Skin epidermis (tissue), 12 donors: ENCODE data around the gene SNX11.

ENCODE experiments used
- H3K27ac ChIP-seq, 21 experiments: fragments of 200-600 bp; sonication (generic) in 11 of 21; one replicate each; pipeline ENCODE4 v1.5.0; 2020; ENCODE audit warnings: mild to moderate bottlenecking in 3 of 21, inconsistent platforms in 2 of 21, moderate library complexity in 2 of 21
- H3K4me3 ChIP-seq, 7 experiments: fragments of 200-600 bp; sonication (generic) in 2 of 7; one replicate each; pipeline ENCODE4 v1.5.0; 2020; ENCODE audit warnings: inconsistent platforms in 2 of 7, mild to moderate bottlenecking in 2 of 7, moderate library complexity in 1 of 7

Gene SNX11

GRCh38 chr17:48127371-48128051 is 19.9 kb downstream of the SNX11 start:
- H3K4me3 ChIP-seq: no peak overlapping the region
- peak overlapping the region in 1 of 21 experiments; percentile 40 for H3K27ac ChIP-seq

- Histone ChIP-seq H3K27ac (no peak overlapping the region), H3K4me3 (no peak overlapping the region)
Observed at GRCh38 chr17:48128400-48128799, 20.8 kb downstream of the SNX11 start.

GRCh38 chr17:48129981-48130380 is 22.4 kb downstream of the SNX11 start:
- Histone ChIP-seq H3K4me3 (no peak overlapping the region), H3K27ac (no peak overlapping the region)

GRCh38 chr17:48131216-48131824 is 23.8 kb downstream of the SNX11 start:
- no peak overlapping the region for H3K27ac ChIP-seq

GRCh38 chr17:48132385-48132784 is 24.8 kb downstream of the SNX11 start:
- no peak overlapping the region for H3K4me3 ChIP-seq
- H3K27ac ChIP-seq: no peak overlapping the region

More at GRCh38 chr17:48131216-48131824, 23.8 kb downstream of the SNX11 start:
- no peak overlapping the region for H3K4me3 ChIP-seq

- H3K4me3 ChIP-seq: no peak overlapping the region
- H3K27ac ChIP-seq: no peak overlapping the region
Observed at GRCh38 chr17:48134912-48135480, 27.4 kb downstream of the SNX11 start.

- Histone ChIP-seq H3K27ac (no peak overlapping the region), H3K4me3 (no peak overlapping the region)
Observed at GRCh38 chr17:48137656-48138055, 30.1 kb downstream of the SNX11 start.

- H3K27ac ChIP-seq: no peak overlapping the region
- no peak overlapping the region for H3K4me3 ChIP-seq
Observed at GRCh38 chr17:48139944-48140343, 32.4 kb downstream of the SNX11 start.

GRCh38 chr17:48143629-48144028 is 36.1 kb downstream of the SNX11 start:
- no peak overlapping the region for H3K4me3 ChIP-seq
- H3K27ac ChIP-seq: no peak overlapping the region

GRCh38 chr17:48144231-48144630 is 36.7 kb downstream of the SNX11 start:
- no peak overlapping the region for H3K4me3 ChIP-seq
- no peak overlapping the region for H3K27ac ChIP-seq

GRCh38 chr17:48144976-48145798 is 37.6 kb downstream of the SNX11 start:
- H3K4me3 ChIP-seq: no peak overlapping the region
- no peak overlapping the region for H3K27ac ChIP-seq

- H3K27ac ChIP-seq: no peak overlapping the region
Observed at GRCh38 chr17:48148029-48148770, 40.6 kb downstream of the SNX11 start.

GRCh38 chr17:48148854-48149786 is 41.6 kb downstream of the SNX11 start:
- H3K27ac ChIP-seq: no peak overlapping the region
- H3K4me3 ChIP-seq: no peak overlapping the region

More at GRCh38 chr17:48148029-48148770, 40.6 kb downstream of the SNX11 start:
- H3K4me3 ChIP-seq: no peak overlapping the region

GRCh38 chr17:48149787-48150463 is 42.4 kb downstream of the SNX11 start:
- H3K27ac ChIP-seq: no peak overlapping the region

GRCh38 chr17:48150597-48151001 is 43.0 kb downstream of the SNX11 start:
- Histone ChIP-seq H3K4me3 (no peak overlapping the region), H3K27ac (no peak overlapping the region)

More at GRCh38 chr17:48149787-48150463, 42.4 kb downstream of the SNX11 start:
- H3K4me3 ChIP-seq: no peak overlapping the region

- Histone ChIP-seq H3K4me3 (no peak overlapping the region), H3K27ac (no peak overlapping the region)
Observed at GRCh38 chr17:48151220-48151619, 43.7 kb downstream of the SNX11 start.

GRCh38 chr17:48152289-48152688 is 44.7 kb downstream of the SNX11 start:
- Histone ChIP-seq H3K4me3 (no peak overlapping the region), H3K27ac (no peak overlapping the region)
